Transverse colon (tissue), 3 donors: Measurements from ENCODE around the gene GBE1.

Source experiments
- CTCF ChIP-seq, 5 experiments: fragments of 200-600 bp in 3 of 5; fragments of 450-650 bp in 2 of 5; sonication (generic) in 3 of 5; IDR thresholded peaks; 1 replicate in 2 of 5; 2 replicates in 3 of 5; pipeline ENCODE4 v1.5.1; 2016 to 2017; ENCODE audit warnings: antibody characterized with exemption in 5 of 5, inconsistent platforms in 3 of 5, mild to moderate bottlenecking in 2 of 5, moderate library complexity in 1 of 5
- POLR2A ChIP-seq: fragments of 450-650 bp; IDR thresholded peaks from one replicate; pipeline ENCODE4 v1.6.1; 2016; ENCODE audit warnings: antibody characterized with exemption, mild to moderate bottlenecking, moderate library complexity

- TF ChIP-seq CTCF (IDR thresholded peaks at IDR 0.05) = no peak
- no peak for TF ChIP-seq POLR2A
Measured at GRCh38 chr3:81544385-81544784, 217.1 kb downstream of the GBE1 start.
